DND-41 (cell line): ENCODE data around the gene ITPRID1.

ENCODE experiments used
- ATAC-seq: fragments of 200-7000 bp; cut with Tn5 transposase; 3 replicates; pipeline ENCODE4 v1.9.1; 2021; ENCODE audit warnings: low read depth; ENCODE audit not compliant: insufficient read depth
- DNase-seq: peaks from one replicate; pipeline ENCODE4 v3.0.0-alpha.2; 2020
- H2AFZ ChIP-seq: 2 replicates; pipeline ENCODE4 v1.6.0; 2012; ENCODE audit warnings: low read depth, low read length
- H3K27ac ChIP-seq: 2 replicates; pipeline ENCODE4 v1.5.1; 2012; ENCODE audit warnings: low read length, inconsistent platforms
- H3K27me3 ChIP-seq: fragments of 200-600 bp; sonication (generic); 2 replicates; pipeline ENCODE4 v1.6.0; 2012; ENCODE audit warnings: low read length, mild to moderate bottlenecking, inconsistent platforms; ENCODE audit not compliant: insufficient read depth, poor library complexity
- H3K36me3 ChIP-seq: 2 replicates; pipeline ENCODE4 v1.5.1; 2012; ENCODE audit warnings: low read length, inconsistent platforms; ENCODE audit not compliant: insufficient read depth
- H3K4me1 ChIP-seq: 2 replicates; pipeline ENCODE4 v1.5.1; 2012; ENCODE audit warnings: mild to moderate bottlenecking, low read length; ENCODE audit not compliant: insufficient read depth
- H3K4me2 ChIP-seq: 2 replicates; pipeline ENCODE4 v1.6.0; 2012; ENCODE audit warnings: mild to moderate bottlenecking, moderate library complexity, low read length, inconsistent platforms; ENCODE audit not compliant: insufficient read depth
- H3K4me3 ChIP-seq, 2 experiments: fragments of 200-600 bp in 1 of 2; shearing (Covaris generic) in 1 of 2; 2 replicates each; pipeline ENCODE4 v1.5.1; 2012 to 2016; ENCODE audit warnings: inconsistent platforms in 2 of 2, low read length in 2 of 2, mild to moderate bottlenecking in 2 of 2, low read depth in 1 of 2, moderate library complexity in 1 of 2
- H3K79me2 ChIP-seq: 2 replicates; pipeline ENCODE4 v1.6.0; 2012; ENCODE audit warnings: low read length, inconsistent platforms; ENCODE audit not compliant: insufficient read depth
- H3K9ac ChIP-seq: 2 replicates; pipeline ENCODE4 v1.6.0; 2012; ENCODE audit warnings: low read depth, mild to moderate bottlenecking, inconsistent platforms, low read length, moderate library complexity
- H3K9me3 ChIP-seq: 2 replicates; pipeline ENCODE4 v1.5.1; 2012; ENCODE audit warnings: low read length, moderate library complexity, mild to moderate bottlenecking, inconsistent platforms; ENCODE audit not compliant: insufficient read depth, severe bottlenecking
- H4K20me1 ChIP-seq: 2 replicates; pipeline ENCODE4 v1.6.0; 2012; ENCODE audit warnings: low read length; ENCODE audit not compliant: insufficient read depth
- EZH2 ChIP-seq: IDR thresholded peaks from 3 replicates; pipeline ENCODE4 v1.6.1; 2012; ENCODE audit warnings: borderline replicate concordance, low read depth, mild to moderate bottlenecking, moderate library complexity, low read length, inconsistent platforms; ENCODE audit not compliant: severe bottlenecking
- TF ChIP-seq, protein P1 (sequence below): IDR thresholded peaks from 2 replicates; pipeline ENCODE4 v1.5.1; 2012; ENCODE audit warnings: borderline replicate concordance, low read length, moderate library complexity, mild to moderate bottlenecking; ENCODE audit not compliant: poor library complexity, severe bottlenecking; ENCODE audit errors: extremely low read depth

Gene ITPRID1

DNA sequence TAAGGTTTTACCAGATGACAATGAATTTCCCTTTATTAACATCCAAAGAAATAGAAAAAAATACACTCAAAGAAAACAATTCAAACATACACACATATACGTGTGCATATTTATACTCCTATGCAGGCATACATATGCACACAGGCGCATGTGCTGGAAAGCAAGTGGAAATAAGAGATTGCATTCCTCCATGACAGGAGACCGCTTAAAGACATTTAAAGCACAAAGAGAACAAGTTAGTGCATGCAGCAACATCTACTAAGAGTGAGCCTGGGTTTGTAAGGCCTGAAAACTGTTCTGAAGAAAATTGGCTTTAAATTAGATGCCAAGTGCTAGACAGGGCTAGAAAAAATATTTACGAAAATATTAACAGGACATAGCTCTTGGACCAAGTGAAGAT lies 133.1 kb downstream of the ITPRID1 start:
- Histone ChIP-seq H3K79me2 (no peaks in the 10 kb centered on the region), H3K9ac (no peak overlapping the region), H3K36me3 (no peaks in the 10 kb centered on the region), H3K27me3 (peaks cover 2% of the 10 kb centered on the region), H3K27ac (no peak overlapping the region), H3K9me3 (no peaks in the 10 kb centered on the region), H3K4me1 (no peaks in the 10 kb centered on the region), H2AFZ (no peak overlapping the region), H3K4me3 (no peak overlapping the region), H3K4me2 (no peak overlapping the region), H4K20me1 (no peaks in the 10 kb centered on the region)
- TF ChIP-seq, protein P1, sequence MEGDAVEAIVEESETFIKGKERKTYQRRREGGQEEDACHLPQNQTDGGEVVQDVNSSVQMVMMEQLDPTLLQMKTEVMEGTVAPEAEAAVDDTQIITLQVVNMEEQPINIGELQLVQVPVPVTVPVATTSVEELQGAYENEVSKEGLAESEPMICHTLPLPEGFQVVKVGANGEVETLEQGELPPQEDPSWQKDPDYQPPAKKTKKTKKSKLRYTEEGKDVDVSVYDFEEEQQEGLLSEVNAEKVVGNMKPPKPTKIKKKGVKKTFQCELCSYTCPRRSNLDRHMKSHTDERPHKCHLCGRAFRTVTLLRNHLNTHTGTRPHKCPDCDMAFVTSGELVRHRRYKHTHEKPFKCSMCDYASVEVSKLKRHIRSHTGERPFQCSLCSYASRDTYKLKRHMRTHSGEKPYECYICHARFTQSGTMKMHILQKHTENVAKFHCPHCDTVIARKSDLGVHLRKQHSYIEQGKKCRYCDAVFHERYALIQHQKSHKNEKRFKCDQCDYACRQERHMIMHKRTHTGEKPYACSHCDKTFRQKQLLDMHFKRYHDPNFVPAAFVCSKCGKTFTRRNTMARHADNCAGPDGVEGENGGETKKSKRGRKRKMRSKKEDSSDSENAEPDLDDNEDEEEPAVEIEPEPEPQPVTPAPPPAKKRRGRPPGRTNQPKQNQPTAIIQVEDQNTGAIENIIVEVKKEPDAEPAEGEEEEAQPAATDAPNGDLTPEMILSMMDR: no peak
- TF ChIP-seq EZH2: no peak
- ATAC-seq (no peak), DNase-seq (no peak)

DNA sequence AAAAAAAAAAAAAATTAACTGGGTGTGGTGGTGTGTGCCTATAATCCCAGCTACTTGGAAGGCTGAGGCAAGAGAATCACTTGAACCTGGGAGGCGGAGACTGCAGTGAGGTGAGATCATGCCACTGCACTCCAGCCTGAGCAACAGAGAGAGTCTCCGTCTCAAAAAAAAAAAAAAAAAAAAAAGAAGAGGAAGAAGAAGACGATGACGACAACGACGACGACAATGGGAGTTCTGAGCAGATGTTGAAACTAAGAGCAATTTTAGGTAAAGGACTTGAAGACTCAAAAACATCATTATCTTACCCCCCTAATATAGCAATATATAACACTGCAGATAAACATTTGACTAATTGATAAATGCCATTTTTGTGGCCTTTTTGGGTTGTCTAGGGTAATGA lies 133.6 kb downstream of the ITPRID1 start:
- H3K27me3 ChIP-seq: peaks cover 2% of the 10 kb centered on the region
- no peak overlapping the region for H3K4me2 ChIP-seq
- H3K9ac ChIP-seq: no peak overlapping the region
- no peaks in the 10 kb centered on the region for H4K20me1 ChIP-seq
- no peak overlapping the region for H3K4me3 ChIP-seq
- no peak overlapping the region for H2AFZ ChIP-seq
- no peaks in the 10 kb centered on the region for H3K4me1 ChIP-seq
- H3K36me3 ChIP-seq: no peaks in the 10 kb centered on the region
- H3K9me3 ChIP-seq: no peaks in the 10 kb centered on the region
- ATAC-seq (no peak), DNase-seq (no peak)
- H3K79me2 ChIP-seq: no peaks in the 10 kb centered on the region
- TF ChIP-seq, protein P1: no peak
- TF ChIP-seq EZH2: no peak
- H3K27ac ChIP-seq: no peak overlapping the region

DNA sequence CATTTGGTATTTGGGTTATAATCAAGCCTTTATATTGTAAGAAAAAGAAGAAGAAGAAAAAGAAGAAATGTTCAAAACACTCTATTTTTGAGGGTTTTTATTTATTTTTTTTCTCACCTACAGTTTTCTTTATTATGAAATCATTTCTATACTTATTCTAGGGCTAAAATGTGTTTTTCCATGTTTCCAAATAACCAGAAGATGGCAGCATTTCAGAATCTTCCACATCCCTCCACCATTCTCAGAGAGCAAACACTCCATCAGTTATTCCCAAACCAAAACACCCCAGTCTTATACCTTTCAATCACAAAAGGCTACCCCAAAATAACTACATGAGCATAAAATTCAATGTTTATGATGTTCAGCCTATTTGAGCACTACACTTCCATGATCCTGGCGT lies 134.4 kb downstream of the ITPRID1 start:
- H3K27me3 ChIP-seq: peaks cover 2% of the 10 kb centered on the region
- TF ChIP-seq EZH2: no peak
- TF ChIP-seq, protein P1: peak; percentile 12
- no peaks in the 10 kb centered on the region for H3K79me2 ChIP-seq
- DNase-seq: no peak
- no peak overlapping the region for H3K4me2 ChIP-seq
- H3K27ac ChIP-seq: no peak overlapping the region
- no peak overlapping the region for H2AFZ ChIP-seq
- H3K9me3 ChIP-seq: no peaks in the 10 kb centered on the region
- H3K36me3 ChIP-seq: no peaks in the 10 kb centered on the region
- H3K4me1 ChIP-seq: no peaks in the 10 kb centered on the region
- H3K9ac ChIP-seq: no peak overlapping the region
- no peaks in the 10 kb centered on the region for H4K20me1 ChIP-seq
- no peak for ATAC-seq
- no peak overlapping the region for H3K4me3 ChIP-seq

DNA sequence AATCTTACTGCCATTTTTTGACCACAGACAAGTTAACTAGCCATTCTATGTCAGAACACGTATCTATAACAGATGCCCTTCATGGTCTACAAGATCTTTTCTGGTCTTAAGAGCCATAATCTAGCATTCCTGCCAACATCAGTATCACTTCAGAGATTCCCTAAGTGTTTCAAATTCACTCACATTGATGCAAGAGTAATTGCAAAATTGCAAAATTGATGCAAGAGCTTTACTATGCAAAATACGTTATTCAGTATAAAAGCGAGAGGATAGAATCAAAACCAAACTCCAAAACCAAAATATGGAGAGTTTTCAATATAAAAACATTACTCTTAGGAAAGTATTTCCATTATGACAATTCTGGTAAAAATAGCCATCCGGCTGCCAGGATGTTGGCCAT lies 135.0 kb downstream of the ITPRID1 start:
- Histone ChIP-seq H3K79me2 (no peaks in the 10 kb centered on the region), H3K9me3 (no peaks in the 10 kb centered on the region), H4K20me1 (no peaks in the 10 kb centered on the region), H3K4me2 (no peak overlapping the region), H3K9ac (no peak overlapping the region), H3K27ac (no peak overlapping the region), H3K4me1 (no peaks in the 10 kb centered on the region), H2AFZ (no peak overlapping the region), H3K36me3 (no peaks in the 10 kb centered on the region), H3K4me3 (no peak overlapping the region), H3K27me3 (peaks cover 2% of the 10 kb centered on the region)
- TF ChIP-seq, protein P1: no peak
- TF ChIP-seq EZH2: no peak
- no peak for ATAC-seq
- DNase-seq: no peak
